K562 (cell line): Measurements from ENCODE around the gene TRIM23. TPM values are rescaled to one million over a fixed set of nuclear protein-coding genes. Genes with fewer than 3 reads are reported as not detected.

Experiments used
- ATF6 ChIP-seq: sonication (generic); formaldehyde crosslinking; IDR thresholded peaks from 2 replicates; pipeline ENCODE4 v1.4.0; 2020; ENCODE audit warnings: mild to moderate bottlenecking, missing genetic modification reagents
- CCAR2 ChIP-seq: fragments of 200-400 bp; formaldehyde crosslinking; IDR thresholded peaks from 2 replicates; pipeline ENCODE4 v1.6.1; 2017; ENCODE audit warnings: mild to moderate bottlenecking, low read depth, low read length
- CREB3L1 ChIP-seq: fragments of 450-650 bp; IDR thresholded peaks from 2 replicates; pipeline ENCODE4 v1.6.1; 2014; ENCODE audit warnings: low read depth, mild to moderate bottlenecking, moderate library complexity, borderline replicate concordance
- DPF2 ChIP-seq: fragments of 450-650 bp; IDR thresholded peaks from 2 replicates; pipeline ENCODE4 v1.6.1; 2016
- ESRRB ChIP-seq: fragments of 250-450 bp; sonication (Bioruptor Pico); IDR thresholded peaks from 2 replicates; pipeline ENCODE4 v1.5.0; 2020; ENCODE audit warnings: mild to moderate bottlenecking, moderate library complexity, borderline replicate concordance
- GMEB1 ChIP-seq: fragments of 250-450 bp; sonication (Bioruptor Pico); IDR thresholded peaks from 2 replicates; pipeline ENCODE4 v1.4.0; 2020; ENCODE audit warnings: mild to moderate bottlenecking
- HCFC1 ChIP-seq: IDR thresholded peaks from 2 replicates; pipeline ENCODE4 v1.6.1; 2012; ENCODE audit warnings: low read depth, low read length, improper control_type of control experiment
- HLTF ChIP-seq: fragments of 450-650 bp; IDR thresholded peaks from 2 replicates; pipeline ENCODE4 v1.6.1; 2016
- NCOA1 ChIP-seq: fragments of 450-650 bp; IDR thresholded peaks from 2 replicates; pipeline ENCODE4 v1.6.1; 2016; ENCODE audit warnings: low read depth
- PHTF2 ChIP-seq: fragments of 250-450 bp; sonication (Bioruptor Pico); IDR thresholded peaks from 2 replicates; pipeline ENCODE4 v1.5.0; 2021; ENCODE audit warnings: mild to moderate bottlenecking
- SIRT6 ChIP-seq: IDR thresholded peaks from one replicate; pipeline ENCODE4 v1.6.1; 2012; ENCODE audit warnings: low read depth, mild to moderate bottlenecking, control low read depth, inconsistent platforms, low read length, moderate library complexity
- SMAD4 ChIP-seq: fragments of 250-450 bp; sonication (Bioruptor Pico); conservative IDR thresholded peaks from 2 replicates; pipeline ENCODE4 v1.8.0; 2021; ENCODE audit warnings: inconsistent platforms, mild to moderate bottlenecking, moderate library complexity
- SUPT5H ChIP-seq: fragments of 450-650 bp; IDR thresholded peaks from 2 replicates; pipeline ENCODE4 v1.6.1; 2016
- TAF15 ChIP-seq: fragments of 200-400 bp; formaldehyde crosslinking; IDR thresholded peaks from 2 replicates; pipeline ENCODE4 v1.6.1; 2017; ENCODE audit warnings: mild to moderate bottlenecking, low read depth, low read length, moderate library complexity
- ZBTB34 ChIP-seq: fragments of 250-450 bp; sonication (Bioruptor Pico); IDR thresholded peaks from 2 replicates; pipeline ENCODE4 v1.8.0; 2021; ENCODE audit warnings: mild to moderate bottlenecking, moderate library complexity
- ZBTB8A ChIP-seq: fragments of 450-650 bp; IDR thresholded peaks from 2 replicates; pipeline ENCODE4 v1.6.1; 2018; ENCODE audit warnings: mild to moderate bottlenecking, moderate library complexity; ENCODE audit not compliant: partially characterized antibody
- polyA plus RNA-seq, 8 experiments: library from polyadenylated mRNA; depleted of rRNA in 4 of 8; stranded (reverse) in 5 of 8; unstranded in 3 of 8; fragments of >200 nt; fragmentation: Nextera tagmentation in 2 of 8; fragmentation: Illumina TruSeq in 1 of 8; extraction: Ambion mirVana in 2 of 8; extraction: Trizol in 1 of 8; gene quantifications; 2 replicates each; pipeline versions ENCODE4 v1.2.1 to v1.2.3, GENCODE V29; 2011 to 2014; ENCODE audit warnings: inconsistent platforms in 1 of 8, missing spikeins in 1 of 8
- total RNA-seq, 7 experiments: library from RNA; depleted of rRNA in 6 of 7; stranded (reverse); fragments of >200 nt in 6 of 7; fragmentation: Illumina TruSeq in 2 of 7; extraction: Trizol in 2 of 7; gene quantifications; 2 replicates each; pipeline versions ENCODE4 v1.2.1 to v1.2.3, GENCODE V29; 2011 to 2021; ENCODE audit warnings: low replicate concordance in 1 of 7
- TF ChIP-seq, protein P1 (sequence below): fragments of 450-650 bp; formaldehyde crosslinking; IDR thresholded peaks from 2 replicates; pipeline ENCODE4 v1.4.0; 2020; ENCODE audit warnings: mild to moderate bottlenecking, moderate library complexity
- TF ChIP-seq, protein P2 (sequence below), 2 experiments: fragments of 450-650 bp in 1 of 2; sonication (generic) in 1 of 2; formaldehyde crosslinking in 1 of 2; IDR thresholded peaks in 1 of 2; conservative IDR thresholded peaks in 1 of 2; 2 replicates each; pipeline versions ENCODE4 v1.6.1 to v1.8.1; 2016 to 2023; ENCODE audit warnings: mild to moderate bottlenecking in 2 of 2, moderate library complexity in 2 of 2, inconsistent platforms in 1 of 2, missing genetic modification reagents in 1 of 2

Gene TRIM23
- total and polyA plus RNA-seq, 9 of the 15 experiments (the other 6 are each of a cell fraction or from before 2014, with no cell fraction given): 2.4 to 8.5 (median 4.9) TPM

DNA sequence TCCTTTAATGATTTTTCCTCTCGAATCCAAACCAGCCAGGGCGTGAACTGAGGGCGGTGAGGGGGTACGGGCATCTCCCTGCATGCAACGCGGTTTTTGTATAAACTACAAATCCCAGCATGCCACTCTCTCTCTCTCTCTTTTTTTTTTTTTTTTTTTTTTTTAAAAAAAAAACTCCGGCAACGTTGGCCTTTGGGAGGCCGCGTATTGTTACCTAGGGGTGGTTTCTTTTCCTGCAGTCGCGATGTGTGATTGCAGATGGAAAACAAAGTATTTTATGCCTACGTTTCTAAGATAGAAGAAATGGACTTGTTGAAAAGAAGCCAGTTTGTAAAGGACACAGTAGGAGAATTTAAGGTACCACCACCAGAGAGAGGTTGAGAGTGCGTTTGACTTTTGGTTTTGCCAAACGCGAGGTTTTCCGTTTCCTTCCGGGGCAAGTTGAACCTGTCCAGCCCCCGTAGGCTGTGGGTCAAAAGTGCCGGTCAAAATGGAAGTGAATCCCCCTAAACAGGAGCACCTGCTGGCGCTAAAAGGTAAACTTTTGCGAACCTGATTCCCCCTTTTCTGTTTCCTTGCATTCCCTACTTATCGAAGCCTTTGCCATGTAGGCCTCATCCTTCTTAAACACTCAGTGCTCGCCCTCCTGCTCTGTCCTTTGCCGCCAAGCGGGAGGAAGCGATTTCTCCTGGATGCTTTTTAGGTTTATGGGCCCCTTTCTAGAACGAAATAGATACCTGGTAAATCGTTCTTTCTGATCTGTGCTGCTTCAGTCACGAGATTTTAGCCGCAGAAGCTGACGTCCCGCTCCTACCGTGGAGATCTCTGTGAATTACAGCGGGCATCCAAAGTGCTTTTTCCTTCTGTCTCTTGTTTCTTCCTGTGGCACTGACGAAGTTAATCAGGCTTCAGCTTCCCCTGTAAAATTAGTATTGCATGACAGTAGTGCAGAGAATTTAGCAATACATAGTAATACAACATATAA, 730 bp upstream of the TRIM23 start, which contains the start of the genes SHLD3 and TRAPPC13 (continued):
- no peak for TF ChIP-seq SIRT6
- TF ChIP-seq SMAD4 (CRISPR knock-in tag): no peak
- TF ChIP-seq CCAR2: no peak
- TF ChIP-seq, protein P1, sequence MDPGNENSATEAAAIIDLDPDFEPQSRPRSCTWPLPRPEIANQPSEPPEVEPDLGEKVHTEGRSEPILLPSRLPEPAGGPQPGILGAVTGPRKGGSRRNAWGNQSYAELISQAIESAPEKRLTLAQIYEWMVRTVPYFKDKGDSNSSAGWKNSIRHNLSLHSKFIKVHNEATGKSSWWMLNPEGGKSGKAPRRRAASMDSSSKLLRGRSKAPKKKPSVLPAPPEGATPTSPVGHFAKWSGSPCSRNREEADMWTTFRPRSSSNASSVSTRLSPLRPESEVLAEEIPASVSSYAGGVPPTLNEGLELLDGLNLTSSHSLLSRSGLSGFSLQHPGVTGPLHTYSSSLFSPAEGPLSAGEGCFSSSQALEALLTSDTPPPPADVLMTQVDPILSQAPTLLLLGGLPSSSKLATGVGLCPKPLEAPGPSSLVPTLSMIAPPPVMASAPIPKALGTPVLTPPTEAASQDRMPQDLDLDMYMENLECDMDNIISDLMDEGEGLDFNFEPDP: no peak
- no peak for TF ChIP-seq TAF15
- TF ChIP-seq SUPT5H: peak; percentile 60
- TF ChIP-seq ZBTB34 (CRISPR knock-in tag): no peak
- TF ChIP-seq, protein P2, sequence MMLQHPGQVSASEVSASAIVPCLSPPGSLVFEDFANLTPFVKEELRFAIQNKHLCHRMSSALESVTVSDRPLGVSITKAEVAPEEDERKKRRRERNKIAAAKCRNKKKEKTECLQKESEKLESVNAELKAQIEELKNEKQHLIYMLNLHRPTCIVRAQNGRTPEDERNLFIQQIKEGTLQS (IDR thresholded peaks at IDR 0.05): no peak
- TF ChIP-seq, protein P2 (CRISPR knock-in tag; conservative IDR thresholded peaks at IDR 0.05): no peak
- TF ChIP-seq ATF6 (CRISPR knock-in tag): no peak
- no peak for TF ChIP-seq GMEB1
- peak; percentile 51; the same call in 1 of the 2 replicates for TF ChIP-seq HLTF
- TF ChIP-seq ZBTB8A: no peak
- TF ChIP-seq NCOA1: no peak
- TF ChIP-seq ESRRB: no peak
- TF ChIP-seq CREB3L1: peak; percentile 59; the same call in 1 of the 2 replicates
- TF ChIP-seq PHTF2: no peak
- peak; percentile 76 for TF ChIP-seq HCFC1
- no peak for TF ChIP-seq DPF2
